HEK293T (cell line): ENCODE results near the gene EFNB2.

Source experiments
- CTCF ChIA-PET: fragments of 350-600 bp; formaldehyde crosslinking; extraction: SDS; loops from one replicate; lab custom pipeline; 2021; ENCODE audit warnings: antibody characterized with exemption, inconsistent platforms; lab: Yijun Ruan, JAX
- POLR2A ChIA-PET: fragments of 350-600 bp; formaldehyde crosslinking; extraction: SDS; loops from one replicate; lab custom pipeline; 2020; ENCODE audit warnings: antibody characterized with exemption, inconsistent platforms; lab: Yijun Ruan, JAX
- DNase-seq: peaks from one replicate; pipeline ENCODE4 v3.0.0; 2012; ENCODE audit warnings: mixed read lengths; ENCODE audit errors: extremely low spot score
- ARNT ChIP-seq: fragments of 450-650 bp; IDR thresholded peaks from 2 replicates; pipeline ENCODE4 v1.6.1; 2017; ENCODE audit warnings: mild to moderate bottlenecking
- BHLHE40 ChIP-seq: fragments of 450-650 bp; IDR thresholded peaks from 2 replicates; pipeline ENCODE4 v1.6.1; 2016; ENCODE audit warnings: mild to moderate bottlenecking, moderate library complexity, borderline replicate concordance
- CTBP1 ChIP-seq: fragments of 450-650 bp; IDR thresholded peaks from 2 replicates; pipeline ENCODE4 v1.6.1; 2016; ENCODE audit warnings: borderline replicate concordance
- ELF4 ChIP-seq: fragments of 450-650 bp; IDR thresholded peaks from 2 replicates; pipeline ENCODE4 v1.6.1; 2017; ENCODE audit warnings: antibody characterized with exemption
- FOXA1 ChIP-seq: fragments of 450-650 bp; IDR thresholded peaks from 2 replicates; pipeline ENCODE4 v1.6.1; 2016; ENCODE audit warnings: mild to moderate bottlenecking
- FOXK2 ChIP-seq: fragments of 450-650 bp; IDR thresholded peaks from 2 replicates; pipeline ENCODE4 v1.6.1; 2016; ENCODE audit warnings: mild to moderate bottlenecking
- FOXM1 ChIP-seq: fragments of 450-650 bp; IDR thresholded peaks from 2 replicates; pipeline ENCODE4 v1.6.1; 2017; ENCODE audit warnings: mild to moderate bottlenecking, borderline replicate concordance
- HDGF ChIP-seq: fragments of 450-650 bp; IDR thresholded peaks from 2 replicates; pipeline ENCODE4 v1.6.1; 2017; ENCODE audit warnings: antibody characterized with exemption, borderline replicate concordance
- L3MBTL2 ChIP-seq: fragments of 450-650 bp; conservative IDR thresholded peaks from 2 replicates; pipeline ENCODE4 v1.6.1; 2016; ENCODE audit warnings: mild to moderate bottlenecking
- LEF1 ChIP-seq: fragments of 450-650 bp; IDR thresholded peaks from 2 replicates; pipeline ENCODE4 v1.6.1; 2017; ENCODE audit warnings: mild to moderate bottlenecking, borderline replicate concordance
- NFRKB ChIP-seq: fragments of 450-650 bp; IDR thresholded peaks from 2 replicates; pipeline ENCODE4 v1.6.1; 2016; ENCODE audit warnings: mild to moderate bottlenecking, moderate library complexity
- PKNOX1 ChIP-seq: fragments of 450-650 bp; IDR thresholded peaks from 2 replicates; pipeline ENCODE4 v1.6.1; 2016
- SP1 ChIP-seq: fragments of 450-650 bp; IDR thresholded peaks from 2 replicates; pipeline ENCODE4 v1.6.1; 2017
- SUZ12 ChIP-seq: fragments of 450-650 bp; IDR thresholded peaks from 2 replicates; pipeline ENCODE4 v1.6.1; 2016; ENCODE audit warnings: mild to moderate bottlenecking
- TARDBP ChIP-seq: fragments of 450-650 bp; IDR thresholded peaks from 2 replicates; pipeline ENCODE4 v1.6.1; 2016
- ZNF384 ChIP-seq: fragments of 450-650 bp; IDR thresholded peaks from 2 replicates; pipeline ENCODE4 v1.6.1; 2016

EFNB2 gene

GRCh38 chr13:106445996-106446395, 89.5 kb downstream of the EFNB2 start:
- CTCF ChIA-PET = no interaction called here
- no peak for DNase-seq
- POLR2A ChIA-PET = no interaction called here
- TF ChIP-seq TARDBP (no peak), FOXA1 (no peak), L3MBTL2 (no peak), FOXK2 (no peak), FOXM1 (no peak), SP1 (no peak), LEF1 (no peak), HDGF (no peak), ZNF384 (no peak), SUZ12 (no peak), BHLHE40 (no peak)

DNA sequence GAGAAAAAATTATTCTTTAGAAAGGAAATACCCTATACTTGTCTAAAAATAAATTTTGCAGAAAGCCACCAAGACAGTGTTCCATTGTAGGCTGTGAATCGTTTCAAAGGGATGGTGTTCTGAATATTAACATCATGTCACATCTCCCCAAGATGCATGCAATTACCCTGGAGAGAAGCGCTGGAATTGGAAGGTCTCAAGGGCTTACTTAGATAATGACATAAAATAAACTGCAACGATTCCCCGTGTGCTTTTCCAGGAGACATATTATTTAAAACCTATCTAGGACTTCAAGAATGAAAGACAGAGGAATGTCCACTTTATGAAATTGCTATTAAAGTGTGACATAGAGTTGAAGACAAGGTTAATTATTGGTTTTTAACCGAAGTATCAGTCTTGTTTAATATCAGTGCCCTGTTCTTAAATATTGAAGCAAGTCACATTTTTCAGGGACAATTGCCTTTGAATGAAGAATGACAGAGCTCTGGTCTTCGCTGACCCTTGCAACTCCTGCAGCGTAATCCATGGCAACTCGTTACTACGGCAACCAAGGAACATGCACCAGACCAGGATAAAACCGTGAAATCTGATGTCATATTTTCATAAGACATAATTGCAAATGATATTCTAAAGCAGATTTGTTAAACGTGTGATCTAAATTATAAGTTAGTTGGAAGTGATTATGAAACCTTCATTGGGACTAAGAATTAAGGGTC, 91.7 kb downstream of the EFNB2 start:
- no peak for DNase-seq
- ChIA-PET CTCF (no interaction called here), POLR2A (no interaction called here)
- no peak for TF ChIP-seq FOXK2

DNA sequence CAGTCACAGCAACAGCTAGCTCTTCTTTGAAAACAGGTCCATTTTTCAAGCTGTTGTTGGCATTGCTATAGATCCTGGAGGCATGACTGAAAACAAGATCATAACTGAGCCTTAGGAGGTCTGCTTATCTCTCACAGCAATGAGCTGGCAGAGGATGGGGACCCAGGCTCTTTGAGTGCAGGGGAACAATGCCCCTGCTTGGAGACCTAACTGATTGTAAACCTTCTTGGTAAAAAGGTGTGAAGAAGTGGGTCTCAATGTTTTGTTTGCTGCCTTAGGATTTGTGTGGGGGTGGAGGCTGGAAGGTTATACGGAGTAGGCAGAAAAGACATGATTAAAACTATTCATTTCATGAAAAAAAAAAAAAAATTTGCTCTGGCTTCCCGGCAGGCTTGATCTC, 94.6 kb downstream of the EFNB2 start:
- ChIA-PET CTCF (interaction anchor here (0.7 kb wide), 1 partner anchor 179 kb away, joined by 5 read pairs; no protein-coding TSS in a partner anchor), POLR2A (no interaction called here)
- TF ChIP-seq FOXK2 (no peak), SUZ12 (no peak), ZNF384 (no peak), BHLHE40 (no peak), TARDBP (no peak), CTBP1 (no peak), L3MBTL2 (no peak), SP1 (no peak), HDGF (no peak), FOXA1 (no peak), FOXM1 (no peak), ELF4 (no peak), PKNOX1 (no peak), LEF1 (no peak), ARNT (no peak), NFRKB (no peak)
- no peak for DNase-seq
